Left lung (tissue), 10 donors: ENCODE measurements around the gene CDK5. TPM values are rescaled to one million over a fixed set of nuclear protein-coding genes. Genes with fewer than 3 reads are reported as not detected.

Experiments
- ATAC-seq: fragments of 200-7000 bp; cut with Tn5 transposase; one replicate; pipeline ENCODE4 v1.9.1; 2020; ENCODE audit warnings: moderate library complexity
- DNase-seq, 4 donors: peaks; one replicate each; pipeline ENCODE4 v3.0.0-alpha.2; 2013 to 2020
- H3K27ac ChIP-seq, 2 donors: fragments of 200-600 bp; sonication (generic) in 1 of 2; one replicate each; pipeline versions ENCODE4 v1.5.0 to v1.8.0; 2020 to 2021
- H3K27me3 ChIP-seq, 2 donors: fragments of 200-600 bp; sonication (generic) in 1 of 2; one replicate each; pipeline versions ENCODE4 v1.5.0 to v1.8.0; 2020 to 2021
- H3K36me3 ChIP-seq, 2 donors: fragments of 200-600 bp; sonication (generic) in 1 of 2; one replicate each; pipeline versions ENCODE4 v1.5.0 to v1.8.0; 2020 to 2021
- H3K4me1 ChIP-seq, 2 donors: fragments of 200-600 bp; one replicate each; pipeline ENCODE4 v1.8.0; 2021
- H3K4me3 ChIP-seq, 2 donors: fragments of 200-600 bp; sonication (generic) in 1 of 2; one replicate each; pipeline versions ENCODE4 v1.5.0 to v1.8.0; 2020 to 2021; ENCODE audit warnings: mild to moderate bottlenecking in 1 of 2
- H3K9me3 ChIP-seq, 2 donors: fragments of 200-600 bp; sonication (generic) in 1 of 2; one replicate each; pipeline versions ENCODE4 v1.5.0 to v1.8.0; 2020 to 2021
- intact Hi-C, 2 donors: fragments of 100-400 bp; cut with DNase I; formaldehyde crosslinking; loops; one replicate each; pipeline versions ENCODE4 v1.11.2 to v1.14.2; 2022
- polyA plus RNA-seq, 6 donors: library from polyadenylated mRNA; unstranded; fragments of 120-200 nt; gene quantifications; one replicate each; pipeline ENCODE4 v1.2.1, GENCODE V29; 2013; ENCODE audit not compliant: insufficient read length in 6 of 6
- total RNA-seq, 2 donors: library from RNA; stranded (reverse); fragmentation: NEBNext Ultra II Directional; extraction: Animal tissue kit (Norgen Biotek cat#: 25700); gene quantifications; one replicate each; pipeline ENCODE4 v1.2.1, GENCODE V29; 2021
- TF ChIP-seq, protein P1 (sequence below), 2 donors: fragments of 200-600 bp; sonication (generic) in 1 of 2; IDR thresholded peaks; one replicate each; pipeline versions ENCODE4 v1.5.0 to v1.8.0; 2021; ENCODE audit warnings: antibody characterized with exemption in 2 of 2
- donor health status: DM: no; HTN: yes; CAD: no.
- donor health status: DM: no; HTN: no; CAD: no.

The CDK5 gene
- total and polyA plus RNA-seq, 8 donors: 13.8 to 17.1 (median 14.7) TPM

DNA sequence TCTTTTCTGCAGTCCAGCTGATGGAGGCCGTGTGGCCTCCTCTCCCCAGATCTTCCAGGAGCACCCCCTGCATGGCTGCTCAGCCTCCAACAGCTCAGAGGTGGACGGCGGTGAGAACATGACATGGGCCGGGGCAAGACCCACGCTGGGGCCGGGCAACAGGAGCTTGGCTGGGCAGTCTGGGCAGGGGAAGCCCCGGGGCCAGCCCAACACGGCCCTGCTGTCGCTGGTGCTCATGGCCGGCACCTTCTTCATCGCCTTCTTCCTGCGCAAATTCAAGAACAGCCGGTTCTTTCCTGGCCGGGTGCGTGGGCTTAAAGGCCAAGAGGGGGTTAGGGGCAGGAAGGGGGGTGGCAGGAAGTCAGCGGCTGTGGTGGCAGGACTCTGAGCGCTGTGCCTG is 16.3 kb upstream of the CDK5 start:
- H3K36me3 ChIP-seq: peaks cover 5 to 84% of the 10 kb centered on the region in 2 donors
- TF ChIP-seq, protein P1, sequence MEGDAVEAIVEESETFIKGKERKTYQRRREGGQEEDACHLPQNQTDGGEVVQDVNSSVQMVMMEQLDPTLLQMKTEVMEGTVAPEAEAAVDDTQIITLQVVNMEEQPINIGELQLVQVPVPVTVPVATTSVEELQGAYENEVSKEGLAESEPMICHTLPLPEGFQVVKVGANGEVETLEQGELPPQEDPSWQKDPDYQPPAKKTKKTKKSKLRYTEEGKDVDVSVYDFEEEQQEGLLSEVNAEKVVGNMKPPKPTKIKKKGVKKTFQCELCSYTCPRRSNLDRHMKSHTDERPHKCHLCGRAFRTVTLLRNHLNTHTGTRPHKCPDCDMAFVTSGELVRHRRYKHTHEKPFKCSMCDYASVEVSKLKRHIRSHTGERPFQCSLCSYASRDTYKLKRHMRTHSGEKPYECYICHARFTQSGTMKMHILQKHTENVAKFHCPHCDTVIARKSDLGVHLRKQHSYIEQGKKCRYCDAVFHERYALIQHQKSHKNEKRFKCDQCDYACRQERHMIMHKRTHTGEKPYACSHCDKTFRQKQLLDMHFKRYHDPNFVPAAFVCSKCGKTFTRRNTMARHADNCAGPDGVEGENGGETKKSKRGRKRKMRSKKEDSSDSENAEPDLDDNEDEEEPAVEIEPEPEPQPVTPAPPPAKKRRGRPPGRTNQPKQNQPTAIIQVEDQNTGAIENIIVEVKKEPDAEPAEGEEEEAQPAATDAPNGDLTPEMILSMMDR (IDR thresholded peaks at IDR 0.05): no peak
- no peak for DNase-seq
- H3K27me3 ChIP-seq: no peaks in the 10 kb centered on the region
- no peak overlapping the region for H3K27ac ChIP-seq
- H3K4me1 ChIP-seq: peaks cover 8 to 15% of the 10 kb centered on the region in 2 donors
- no peak for ATAC-seq
- H3K9me3 ChIP-seq: no peaks in the 10 kb centered on the region
- intact Hi-C loops: no loop called here
- H3K4me3 ChIP-seq: no peak overlapping the region

DNA sequence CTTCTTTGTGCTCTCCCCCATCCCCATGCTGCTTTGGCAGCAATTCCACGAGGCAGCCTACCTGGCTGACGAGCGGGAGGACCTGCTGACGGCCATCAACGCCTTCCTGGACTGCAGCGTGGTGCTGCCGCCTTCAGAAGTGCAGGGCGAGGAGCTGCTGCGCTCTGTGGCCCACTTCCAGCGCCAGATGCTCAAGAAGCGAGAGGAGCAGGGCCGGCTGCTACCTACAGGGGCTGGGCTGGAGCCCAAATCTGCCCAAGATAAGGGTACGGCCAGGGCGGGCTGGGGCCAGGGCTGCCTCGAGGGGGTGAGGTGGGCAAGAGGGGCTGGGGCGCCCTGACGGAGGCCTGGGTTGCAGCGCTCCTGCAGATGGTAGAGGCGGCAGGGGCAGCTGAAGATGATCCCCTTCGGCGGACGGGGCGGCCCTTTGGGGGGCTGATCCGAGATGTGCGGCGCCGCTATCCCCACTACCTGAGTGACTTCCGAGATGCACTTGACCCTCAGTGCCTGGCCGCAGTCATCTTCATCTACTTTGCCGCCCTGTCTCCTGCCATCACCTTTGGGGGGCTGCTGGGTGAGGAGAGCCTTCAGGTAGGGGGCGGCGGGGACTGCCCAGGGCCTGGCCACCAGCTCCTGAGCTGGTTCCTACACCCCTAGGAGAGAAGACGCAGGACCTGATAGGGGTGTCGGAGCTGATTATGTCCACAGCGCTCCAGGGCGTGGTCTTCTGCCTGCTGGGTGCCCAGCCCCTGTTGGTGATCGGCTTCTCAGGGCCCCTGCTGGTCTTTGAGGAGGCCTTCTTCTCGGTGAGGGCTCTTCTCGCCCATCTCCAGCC is 13.6 kb upstream of the CDK5 start:
- TF ChIP-seq, protein P1 (IDR thresholded peaks at IDR 0.05): no peak
- peaks cover 10 to 100% of the 10 kb centered on the region in 2 donors for H3K36me3 ChIP-seq

DNA sequence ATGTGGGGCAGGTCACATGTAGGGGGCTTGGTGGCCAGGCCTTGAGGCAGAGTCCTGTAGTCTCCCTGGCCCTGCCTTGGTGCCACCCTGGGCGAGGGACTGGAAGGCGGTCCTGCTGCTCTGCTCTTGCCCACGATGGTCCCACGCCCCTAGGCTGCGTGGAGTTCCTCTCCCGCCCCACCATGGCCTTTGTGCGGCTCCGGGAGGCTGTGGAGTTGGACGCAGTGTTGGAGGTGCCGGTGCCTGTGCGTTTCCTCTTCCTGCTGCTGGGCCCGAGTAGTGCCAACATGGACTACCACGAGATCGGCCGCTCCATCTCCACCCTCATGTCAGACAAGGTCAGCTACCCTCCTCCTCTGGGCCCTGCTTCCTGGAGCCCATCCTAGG is 12.9 kb upstream of the CDK5 start:
- Histone ChIP-seq H3K36me3 (peaks cover 10 to 100% of the 10 kb centered on the region in 2 donors), H3K4me3 (no peak overlapping the region), H3K27me3 (no peaks in the 10 kb centered on the region), H3K9me3 (no peaks in the 10 kb centered on the region), H3K4me1 (no peaks in the 10 kb centered on the region), H3K27ac (no peak overlapping the region)
- DNase-seq: no peak
- TF ChIP-seq, protein P1 (IDR thresholded peaks at IDR 0.05): no peak
- intact Hi-C loops: no loop called here
- no peak for ATAC-seq

More for the DNA sequence above, 13.6 kb upstream of the CDK5 start:
- Histone ChIP-seq H3K9me3 (no peaks in the 10 kb centered on the region), H3K4me3 (no peak overlapping the region), H3K27ac (no peak overlapping the region), H3K27me3 (no peaks in the 10 kb centered on the region), H3K4me1 (no peaks in the 10 kb centered on the region)
- DNase-seq (peak in 1 of 4 donors; percentile 78), ATAC-seq (no peak)
- intact Hi-C loops: no loop called here

DNA sequence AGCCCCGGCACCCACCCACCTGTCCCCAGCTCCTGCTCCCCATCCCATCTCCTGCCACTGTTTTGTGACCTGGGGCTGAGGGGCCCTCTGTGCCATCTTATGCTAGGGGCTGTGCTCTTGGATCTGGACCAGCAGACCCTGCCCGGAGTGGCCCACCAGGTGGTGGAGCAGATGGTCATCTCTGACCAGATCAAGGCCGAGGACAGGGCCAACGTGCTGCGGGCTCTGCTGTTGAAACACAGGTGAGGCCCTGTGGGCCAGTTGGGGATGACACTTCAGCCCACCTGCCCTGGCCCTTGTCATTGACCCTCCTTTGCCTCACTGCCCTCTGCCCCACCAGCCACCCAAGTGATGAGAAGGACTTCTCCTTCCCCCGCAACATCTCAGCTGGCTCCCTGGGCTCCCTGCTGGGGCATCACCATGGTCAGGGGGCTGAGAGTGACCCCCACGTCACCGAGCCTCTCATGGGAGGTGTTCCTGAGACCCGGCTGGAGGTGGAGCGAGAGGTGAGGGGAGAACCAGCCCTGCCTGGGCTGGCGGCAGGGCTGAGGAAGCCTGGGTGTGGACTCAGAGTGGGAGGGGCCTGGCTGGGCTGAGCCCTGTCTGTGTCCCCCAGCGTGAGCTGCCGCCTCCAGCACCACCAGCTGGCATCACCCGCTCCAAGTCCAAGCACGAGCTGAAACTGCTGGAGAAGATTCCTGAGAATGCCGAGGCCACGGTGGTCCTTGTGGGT is 12.3 kb upstream of the CDK5 start:
- DNase-seq (no peak), ATAC-seq (no peak)
- no peak overlapping the region for H3K4me3 ChIP-seq

More for the DNA sequence above, 12.3 kb upstream of the CDK5 start:
- intact Hi-C loops: no loop called here
- no peaks in the 10 kb centered on the region for H3K4me1 ChIP-seq
- H3K27me3 ChIP-seq: no peaks in the 10 kb centered on the region
- H3K27ac ChIP-seq: no peak overlapping the region
- TF ChIP-seq, protein P1 (IDR thresholded peaks at IDR 0.05): no peak
- H3K9me3 ChIP-seq: no peaks in the 10 kb centered on the region
- peaks cover 10 to 100% of the 10 kb centered on the region in 2 donors for H3K36me3 ChIP-seq
